ENCODE data around the gene CDH10. TPM values are rescaled to one million over a fixed set of nuclear protein-coding genes. Genes with fewer than 3 reads are reported as not detected.

The CDH10 gene
- total and polyA plus RNA-seq, 9 of the 15 experiments (the other 6 are each of a cell fraction or from before 2014, with no cell fraction given), result not detected

DNA sequence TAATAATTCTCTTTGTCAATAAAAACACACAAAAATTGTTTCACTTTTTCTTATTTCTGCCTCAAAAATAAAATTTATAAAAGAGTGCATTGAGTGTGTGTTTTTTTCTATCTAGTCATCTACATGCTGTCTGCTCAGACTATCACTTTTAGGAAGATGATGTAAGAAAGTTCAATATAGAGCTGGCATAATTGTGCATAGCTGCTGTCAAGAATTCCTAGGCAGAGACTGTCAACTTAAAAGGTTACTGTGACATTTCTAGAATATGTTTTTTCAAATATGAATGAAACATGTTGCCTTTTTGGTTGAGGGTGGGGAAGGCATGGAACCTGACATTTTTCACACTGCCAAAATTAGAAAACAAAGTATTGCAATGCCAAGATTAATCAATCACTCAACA lies 172.3 kb downstream of the CDH10 start:
- no peaks in the 10 kb centered on the region for H3K9me1 ChIP-seq (ENCODE audit: control insufficient read depth, insufficient read depth, low read length)
- no peaks in the 10 kb centered on the region for H3K9me3 ChIP-seq (replicated peaks; ENCODE audit: control insufficient read depth, insufficient read depth, low read depth, low read length)
- H3K4me1 ChIP-seq (replicated peaks in 1 of 2; ENCODE audit: control insufficient read depth in 2 of 2, insufficient read depth in 2 of 2, low read length in 2 of 2), result no peaks in the 10 kb centered on the region
- H2AFZ ChIP-seq (ENCODE audit: low read depth, low read length), result no peak overlapping the region
- CTCF ChIA-PET (ENCODE audit: low intra/inter-chr PET ratio), result no interaction called here
- H3K27ac ChIP-seq (ENCODE audit: extremely low read depth, low read depth, low read length), result no peak overlapping the region
- no peak for FAIRE-seq
- no peaks in the 10 kb centered on the region for H3K79me2 ChIP-seq (ENCODE audit: control insufficient read depth, insufficient read depth, low read length)
- ATAC-seq, result no peak
- no TSS peak for BruUV-seq (replicated peaks)
- no peak overlapping the region for H3K4me2 ChIP-seq (ENCODE audit: insufficient read depth, low read length)
- no peaks in the 10 kb centered on the region for H3K36me3 ChIP-seq (ENCODE audit: control insufficient read depth, insufficient read depth, low read length)
- no peak overlapping the region for H3K9ac ChIP-seq (ENCODE audit: insufficient read depth in 1 of 2, low read depth in 2 of 2, low read length in 2 of 2)
- H3K27me3 ChIP-seq (ENCODE audit: control insufficient read depth in 2 of 2, insufficient read depth in 2 of 2, low read length in 2 of 2), result no peaks in the 10 kb centered on the region
- intact Hi-C loops (cut with micrococcal nuclease) (no loop called here), in situ Hi-C loops (cut with MboI) (no loop called here)
- H4K20me1 ChIP-seq (replicated peaks; ENCODE audit: control insufficient read depth, insufficient read depth, low read length), result no peaks in the 10 kb centered on the region
- H3K4me3 ChIP-seq, result no peak overlapping the region
- no peak for DNase-seq (ENCODE audit: extremely low read depth in 1 of 4, low spot score in 3 of 4)
- TF ChIP-seq ZBTB8A (IDR thresholded peaks at IDR 0.05; ENCODE audit: partially characterized antibody) (no peak), WHSC1 (IDR thresholded peaks at IDR 0.05; ENCODE audit: low read length) (no peak), LEF1 (IDR thresholded peaks at IDR 0.05) (no peak), USF2 (CRISPR knock-in tag; IDR thresholded peaks at IDR 0.05) (no peak), ZNF511 (CRISPR knock-in tag; IDR thresholded peaks at IDR 0.05) (no peak), DDX20 (tag; IDR thresholded peaks at IDR 0.05; ENCODE audit: low read depth) (no peak), TCFL5 (CRISPR knock-in tag; conservative IDR thresholded peaks at IDR 0.05) (no peak), ZNF212 (CRISPR knock-in tag; IDR thresholded peaks at IDR 0.05) (no peak), HOXB6 (CRISPR knock-in tag; IDR thresholded peaks at IDR 0.05; ENCODE audit: borderline replicate concordance) (no peak), MAFG (tag; conservative IDR thresholded peaks at IDR 0.05) (no peak), ELF2 (CRISPR knock-in tag; IDR thresholded peaks at IDR 0.05) (no peak)
- TF ChIP-seq, protein P1, sequence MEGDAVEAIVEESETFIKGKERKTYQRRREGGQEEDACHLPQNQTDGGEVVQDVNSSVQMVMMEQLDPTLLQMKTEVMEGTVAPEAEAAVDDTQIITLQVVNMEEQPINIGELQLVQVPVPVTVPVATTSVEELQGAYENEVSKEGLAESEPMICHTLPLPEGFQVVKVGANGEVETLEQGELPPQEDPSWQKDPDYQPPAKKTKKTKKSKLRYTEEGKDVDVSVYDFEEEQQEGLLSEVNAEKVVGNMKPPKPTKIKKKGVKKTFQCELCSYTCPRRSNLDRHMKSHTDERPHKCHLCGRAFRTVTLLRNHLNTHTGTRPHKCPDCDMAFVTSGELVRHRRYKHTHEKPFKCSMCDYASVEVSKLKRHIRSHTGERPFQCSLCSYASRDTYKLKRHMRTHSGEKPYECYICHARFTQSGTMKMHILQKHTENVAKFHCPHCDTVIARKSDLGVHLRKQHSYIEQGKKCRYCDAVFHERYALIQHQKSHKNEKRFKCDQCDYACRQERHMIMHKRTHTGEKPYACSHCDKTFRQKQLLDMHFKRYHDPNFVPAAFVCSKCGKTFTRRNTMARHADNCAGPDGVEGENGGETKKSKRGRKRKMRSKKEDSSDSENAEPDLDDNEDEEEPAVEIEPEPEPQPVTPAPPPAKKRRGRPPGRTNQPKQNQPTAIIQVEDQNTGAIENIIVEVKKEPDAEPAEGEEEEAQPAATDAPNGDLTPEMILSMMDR (IDR thresholded peaks at IDR 0.05 in 2 of 3, conservative IDR thresholded peaks at IDR 0.05 in 1 of 3; ENCODE audit: insufficient read depth in 2 of 3, low read depth in 1 of 3, low read length in 3 of 3), result no peak
- POLR2A ChIA-PET, result no interaction called here

All from K562 (cell line).